ENCODE results near the gene PLEKHA5. TPM values are rescaled to one million over a fixed set of nuclear protein-coding genes. Genes with fewer than 3 reads are reported as not detected.

PLEKHA5 gene
- total RNA-seq, 4 donors from 2014 or later = 31.0 to 41.7 (median 34.1) TPM

- 92% methylated on average over 2 of the region's 2 CpGs for WGBS, 2 donors
- H3K4me3 ChIP-seq (ENCODE audit: low read depth, poor library complexity, severe bottlenecking) = no peak overlapping the region
- intact Hi-C loops (cut with DNase I; ENCODE audit: low total_unique reads) = no loop called here
- no peak for DNase-seq (ENCODE audit: low spot score in 2 of 2)
- TF ChIP-seq POLR2A (IDR thresholded peaks at IDR 0.05) (no peak), CTCF (IDR thresholded peaks at IDR 0.05) (no peak)
Measured at GRCh38 chr12:19284658-19285057, 155.1 kb downstream of the PLEKHA5 start.

GRCh38 chr12:19285793-19286448, 156.4 kb downstream of the PLEKHA5 start:
- intact Hi-C loops (cut with DNase I; ENCODE audit: low total_unique reads) = no loop called here
- no peak for TF ChIP-seq CTCF (IDR thresholded peaks at IDR 0.05)
- TF ChIP-seq POLR2A (IDR thresholded peaks at IDR 0.05) = no peak
- H3K4me3 ChIP-seq (ENCODE audit: low read depth, poor library complexity, severe bottlenecking) = no peak overlapping the region
- 59 to 63% methylated on average over 6 of the region's 6 CpGs for WGBS, 2 donors
- no peak for DNase-seq (ENCODE audit: low spot score in 2 of 2)

DNA sequence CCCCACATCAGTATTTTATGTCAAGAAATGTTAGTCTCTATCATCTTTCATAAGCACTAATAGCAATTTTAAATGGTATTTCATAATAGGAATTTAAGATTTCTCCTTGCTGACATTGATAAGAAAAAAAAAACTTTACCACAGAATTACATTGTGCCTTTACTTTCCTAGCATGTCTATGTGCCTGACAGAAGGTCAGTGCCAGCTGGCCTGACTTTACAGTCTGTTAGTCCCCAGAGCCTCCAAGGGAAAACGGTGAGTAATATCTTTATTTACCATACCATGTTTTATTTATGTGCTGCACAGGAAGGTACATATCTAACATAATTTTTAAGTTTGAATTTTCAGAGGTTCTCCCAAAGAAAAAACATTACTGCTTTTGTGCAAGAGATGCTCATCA, 157.8 kb downstream of the PLEKHA5 start:
- 35 to 42% methylated on average over 1 of the region's 1 CpG for WGBS, 2 donors
- no peak overlapping the region for H3K4me3 ChIP-seq (ENCODE audit: low read depth, poor library complexity, severe bottlenecking)
- TF ChIP-seq POLR2A (IDR thresholded peaks at IDR 0.05) (no peak), CTCF (IDR thresholded peaks at IDR 0.05) (no peak)
- no peak for DNase-seq (ENCODE audit: low spot score in 2 of 2)
- intact Hi-C loops (cut with DNase I; ENCODE audit: low total_unique reads) = no loop called here

GRCh38 chr12:19288161-19288560, 158.6 kb downstream of the PLEKHA5 start:
- intact Hi-C loops (cut with DNase I; ENCODE audit: low total_unique reads) = no loop called here
- WGBS, 2 donors = 87 to 88% methylated on average over 4 of the region's 4 CpGs
- TF ChIP-seq POLR2A (IDR thresholded peaks at IDR 0.05) (no peak), CTCF (IDR thresholded peaks at IDR 0.05) (no peak)

GRCh38 chr12:19288603-19289244, 159.2 kb downstream of the PLEKHA5 start:
- 55 to 58% methylated on average over 2 of the region's 2 CpGs for WGBS, 2 donors
- H3K4me3 ChIP-seq (ENCODE audit: low read depth, poor library complexity, severe bottlenecking) = no peak overlapping the region
- intact Hi-C loops (cut with DNase I; ENCODE audit: low total_unique reads) = no loop called here
- TF ChIP-seq CTCF (IDR thresholded peaks at IDR 0.05) = no peak
- TF ChIP-seq POLR2A (IDR thresholded peaks at IDR 0.05) = no peak
- no peak for DNase-seq (ENCODE audit: low spot score in 2 of 2)

More at GRCh38 chr12:19288161-19288560, 158.6 kb downstream of the PLEKHA5 start:
- DNase-seq (ENCODE audit: low spot score in 2 of 2) = no peak
- no peak overlapping the region for H3K4me3 ChIP-seq (ENCODE audit: low read depth, poor library complexity, severe bottlenecking)

Data from lower leg skin (tissue), 4 donors.